ENCODE measurements around the gene KLHDC4.
"Not testable (repeated sequence)": the region's sequence is repeated elsewhere in the genome, so short reads cannot be mapped to it uniquely, and the experiment has no call there.

Gene KLHDC4

DNA sequence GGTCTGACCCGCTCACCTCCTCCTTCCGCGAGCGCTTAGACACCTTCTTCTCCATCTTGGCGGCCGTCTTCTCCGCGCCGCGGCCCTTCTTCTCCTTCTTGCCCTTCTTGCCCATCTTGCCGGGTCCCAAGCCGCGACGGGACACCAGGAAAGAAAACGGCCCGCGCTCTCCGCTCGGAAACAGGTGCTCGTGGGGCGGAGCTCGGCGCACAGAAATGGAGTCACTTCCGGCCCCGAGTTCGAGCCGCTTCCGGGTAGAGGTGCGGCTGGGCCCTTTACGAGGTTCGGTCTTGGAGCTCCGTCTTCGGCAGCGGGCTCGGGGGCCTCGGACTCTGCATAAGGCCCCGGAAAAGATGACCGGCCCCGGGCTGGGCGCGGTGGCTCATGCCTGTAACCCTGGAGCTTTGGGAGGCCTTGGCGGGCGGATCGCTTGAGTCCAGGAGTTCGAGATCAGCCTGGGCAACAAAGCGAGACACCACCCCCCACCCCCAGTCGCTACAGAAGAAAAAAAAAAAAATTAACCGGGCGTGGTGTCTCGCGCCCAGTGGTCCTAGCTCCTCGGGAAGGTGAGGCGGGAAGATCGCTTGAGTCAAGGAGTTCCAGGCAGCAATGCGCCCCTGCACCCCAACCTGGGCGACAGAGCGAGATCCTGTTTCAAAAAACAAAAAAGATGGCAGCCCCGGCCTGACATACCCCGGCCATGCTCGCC lies at the start of gene KLHDC4:
Gene KLHDC4, minus strand, starts transcription at position 211 of the 709 bp plus-strand sequence. Its CDS starts 96 bp downstream, at position 115.
- DNase-seq (ENCODE audit: low read depth in 3 of 3): peak; percentile 83 to 90 (median 86)

DNA sequence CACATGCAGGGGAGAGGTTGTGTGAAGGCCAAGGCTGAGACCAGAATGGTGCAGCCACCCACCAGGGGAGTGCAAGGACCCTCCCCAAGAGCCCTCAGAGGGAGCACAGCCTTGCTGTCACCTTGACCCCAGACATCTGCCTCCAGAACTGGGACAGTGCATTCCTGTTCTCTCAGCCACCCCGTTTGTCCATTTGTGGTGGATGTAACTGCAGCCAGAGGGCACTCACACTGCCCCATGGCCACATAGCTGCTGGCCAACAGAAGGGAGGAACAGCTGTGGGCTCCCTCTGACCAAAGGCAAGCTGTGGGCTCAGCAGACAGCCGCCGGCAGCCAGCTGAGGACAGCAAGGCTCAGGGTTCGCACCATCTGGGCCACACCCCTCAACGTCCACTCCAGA lies 49.8 kb upstream of the KLHDC4 start:
- DNase-seq (ENCODE audit: low read depth in 3 of 3): no peak

DNA sequence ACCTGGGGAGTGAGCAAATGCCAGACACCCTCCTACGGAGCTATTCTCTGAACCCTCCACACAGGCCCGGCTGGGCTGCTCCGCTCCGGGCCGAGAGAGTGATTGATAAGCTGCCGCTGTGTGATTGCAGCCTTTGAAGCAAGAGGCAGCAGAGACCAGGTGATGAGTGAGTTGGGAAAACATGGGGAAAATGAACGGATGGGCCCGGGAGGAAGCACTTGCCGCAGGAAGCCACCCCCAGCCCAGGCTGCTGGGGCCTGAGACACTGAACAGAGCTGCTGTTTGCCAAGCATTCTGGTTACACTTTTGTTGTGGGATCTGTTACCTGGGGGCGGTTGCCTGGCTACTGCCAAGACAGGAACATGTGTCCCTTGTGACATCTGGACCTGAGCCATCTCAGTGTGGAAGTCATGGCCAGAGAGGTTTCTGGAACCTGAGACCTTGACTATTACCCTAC lies 46.4 kb upstream of the KLHDC4 start:
- no peak for DNase-seq (ENCODE audit: low read depth in 3 of 3)

DNA sequence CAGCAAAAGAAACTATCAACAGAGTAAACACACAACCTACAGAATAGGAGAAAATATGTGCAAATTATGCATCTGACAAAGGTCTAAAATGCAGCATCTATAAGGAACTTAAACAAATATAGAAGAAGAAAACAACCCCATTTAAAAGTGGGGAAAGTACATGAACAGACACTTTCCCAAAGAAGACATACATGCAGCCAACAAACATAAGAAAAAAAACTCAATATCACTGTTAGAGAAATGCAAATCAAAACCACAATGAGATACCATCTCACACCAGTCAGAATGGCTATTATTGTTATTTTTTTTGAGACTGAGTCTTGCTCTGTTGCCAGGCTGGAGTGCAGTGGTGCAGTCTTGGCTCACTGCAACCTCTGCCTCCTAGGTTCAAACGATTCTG lies 45.7 kb upstream of the KLHDC4 start:
- DNase-seq (ENCODE audit: low read depth in 3 of 3): not testable (repeated sequence)

DNA sequence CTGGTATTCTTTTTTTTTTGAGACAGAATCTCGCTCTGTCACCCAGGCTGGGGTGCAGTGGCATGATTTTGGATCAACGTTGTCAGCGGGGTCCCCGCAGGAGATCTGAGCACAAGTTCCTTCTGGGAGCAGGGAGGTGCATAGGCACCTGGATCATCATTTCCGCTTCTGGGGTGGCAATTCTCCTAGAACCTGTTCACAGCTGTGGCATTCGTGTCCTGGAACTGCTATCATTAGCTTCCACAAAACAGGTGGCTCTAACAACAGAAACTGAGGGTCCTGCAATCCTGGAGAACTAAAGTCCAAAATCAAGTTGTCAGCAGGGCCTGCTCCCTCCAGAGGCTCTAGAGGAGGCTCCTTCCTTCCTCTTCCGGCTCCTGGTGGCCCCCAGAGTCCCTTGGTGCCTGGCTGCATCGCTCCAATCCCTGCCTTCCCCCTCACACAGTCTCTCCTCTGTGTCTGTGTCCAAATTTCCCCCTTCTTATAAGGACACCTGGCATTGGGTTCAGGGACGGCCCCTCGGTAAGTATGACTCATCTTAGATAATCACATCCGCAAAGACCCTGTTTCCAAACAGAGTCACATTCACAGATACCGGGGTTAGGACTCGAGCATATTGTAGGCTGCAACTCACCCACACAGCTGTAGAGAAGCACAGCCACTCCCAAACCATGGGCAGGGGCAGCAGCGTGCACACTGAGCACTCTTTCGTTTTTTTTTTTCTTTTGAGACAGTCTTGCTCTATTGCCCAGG lies 43.5 kb upstream of the KLHDC4 start:
- no peak for DNase-seq (ENCODE audit: low read depth in 3 of 3)

DNA sequence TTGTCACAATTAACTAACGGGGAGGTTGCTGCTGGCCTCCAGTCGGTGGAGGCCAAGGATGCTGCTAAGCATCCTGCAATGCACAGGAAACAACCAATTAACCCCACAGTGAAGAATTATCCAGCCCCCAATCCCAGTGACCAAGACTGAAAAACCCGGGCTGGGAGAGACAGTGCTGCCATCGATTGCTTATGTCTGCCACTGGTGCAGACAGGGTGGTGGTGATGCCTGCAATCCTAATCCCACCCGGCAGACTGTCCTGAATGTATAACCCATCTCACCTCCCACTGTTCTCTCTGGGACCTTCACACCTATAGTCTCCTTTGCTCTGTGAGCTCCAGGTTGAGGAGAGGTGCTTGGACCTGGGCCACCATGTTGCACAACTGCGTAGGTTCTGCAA lies 42.3 kb upstream of the KLHDC4 start:
- no peak for DNase-seq (ENCODE audit: low read depth in 3 of 3)

DNA sequence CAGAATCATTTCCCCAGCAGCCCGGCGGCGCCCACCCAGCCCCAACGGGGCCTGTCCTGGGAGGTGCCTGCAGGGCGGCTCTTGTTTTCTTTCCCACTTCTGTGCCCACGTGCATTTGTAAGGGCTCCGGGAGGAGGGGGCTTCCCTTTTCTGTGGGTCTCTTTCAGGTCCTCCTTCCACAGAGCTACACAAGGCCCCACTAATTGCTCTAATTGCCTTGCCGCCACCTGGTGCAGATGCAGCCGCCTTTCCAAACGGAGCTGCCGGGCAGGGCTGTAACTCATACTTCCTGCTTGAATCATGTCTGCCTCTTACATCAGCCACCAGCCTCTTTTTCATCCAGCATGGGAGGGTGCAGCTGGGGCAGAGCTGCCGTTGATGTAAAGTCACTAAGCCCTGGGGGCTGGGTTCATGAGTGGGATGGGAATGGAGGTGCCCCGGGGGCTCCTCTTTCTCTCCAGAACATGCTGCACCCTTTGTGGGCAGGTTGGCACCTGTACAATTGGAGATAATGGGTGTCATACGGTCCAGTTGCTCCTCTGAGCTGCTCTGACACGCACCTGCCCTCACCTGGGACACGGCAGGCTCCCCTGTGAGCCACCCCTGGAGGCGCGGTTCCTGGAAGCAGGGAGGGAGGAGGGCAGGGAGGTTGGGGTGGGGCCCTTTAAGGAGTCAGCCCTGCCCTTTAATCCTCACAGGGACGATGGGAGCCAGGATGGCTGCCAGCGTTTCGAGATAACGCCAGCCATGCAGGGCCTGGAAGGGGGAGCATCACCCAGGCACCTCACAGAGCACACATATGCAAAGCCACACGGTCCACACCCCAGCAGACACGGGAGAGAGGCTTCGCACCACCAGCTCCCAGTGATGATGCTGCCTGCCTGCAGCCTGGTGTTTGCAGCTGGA lies 41.1 kb upstream of the KLHDC4 start:
- DNase-seq (ENCODE audit: low read depth in 3 of 3): peak in 1 of 3 experiments; percentile 52

DNA sequence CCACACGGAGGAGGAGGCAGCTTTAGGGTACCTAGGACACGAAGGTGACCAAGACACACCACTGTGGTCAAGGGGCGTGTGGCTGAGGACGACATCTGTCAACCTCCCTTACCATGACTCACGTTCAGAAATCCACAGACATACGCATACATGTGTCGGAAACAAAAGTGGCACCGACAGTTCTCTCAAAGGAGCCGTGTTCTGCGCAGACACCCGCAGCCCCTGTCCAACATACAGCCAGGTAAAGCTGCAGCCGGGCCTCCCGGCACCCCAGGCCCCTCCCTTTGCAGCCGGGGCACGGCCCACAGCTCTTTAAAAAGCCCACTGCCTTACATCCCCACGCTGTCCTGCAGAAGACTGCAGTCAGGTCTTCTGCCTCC lies 40.5 kb upstream of the KLHDC4 start:
- no peak for DNase-seq (ENCODE audit: low read depth in 3 of 3)

DNA sequence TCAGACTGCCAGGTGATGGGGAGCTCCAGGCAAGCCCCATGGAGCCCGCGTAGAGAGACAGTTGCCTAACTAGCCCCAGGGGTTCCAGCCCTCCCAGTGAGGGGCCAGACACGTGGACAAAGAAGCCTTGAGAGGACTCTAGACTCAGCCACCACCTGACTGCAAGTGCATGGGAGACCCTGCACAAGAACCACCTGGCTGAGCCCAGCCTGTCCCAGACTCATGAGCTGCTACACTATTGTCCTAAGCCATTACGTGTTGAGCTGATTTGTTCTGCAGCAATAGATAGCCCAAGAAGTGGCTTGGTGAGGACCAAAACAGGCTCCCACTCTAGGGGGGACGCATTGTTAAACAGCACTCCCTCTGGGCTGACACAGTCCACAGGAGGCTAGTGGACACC lies 37.6 kb upstream of the KLHDC4 start:
- DNase-seq (ENCODE audit: low read depth in 3 of 3): no peak

DNA sequence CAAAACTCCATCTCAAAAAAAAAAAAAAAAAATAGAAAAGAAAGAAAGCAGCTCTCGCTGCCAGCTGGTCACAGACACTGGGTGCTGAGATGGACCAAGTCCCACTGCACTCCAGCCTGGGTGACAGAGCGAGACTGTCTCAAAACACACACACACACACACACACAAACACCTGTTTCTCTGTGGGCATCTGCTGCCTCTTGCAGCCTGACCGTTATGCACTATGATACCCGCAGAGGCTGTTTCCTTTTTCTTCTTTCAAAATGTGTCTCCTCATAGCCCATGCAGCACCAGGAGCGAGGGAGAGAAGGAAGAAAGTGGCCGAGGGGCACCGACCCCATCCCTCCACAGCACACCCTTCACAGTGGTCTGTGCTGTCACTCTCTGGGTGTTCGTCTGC lies 36.9 kb upstream of the KLHDC4 start:
- DNase-seq (ENCODE audit: low read depth in 3 of 3): no peak

DNA sequence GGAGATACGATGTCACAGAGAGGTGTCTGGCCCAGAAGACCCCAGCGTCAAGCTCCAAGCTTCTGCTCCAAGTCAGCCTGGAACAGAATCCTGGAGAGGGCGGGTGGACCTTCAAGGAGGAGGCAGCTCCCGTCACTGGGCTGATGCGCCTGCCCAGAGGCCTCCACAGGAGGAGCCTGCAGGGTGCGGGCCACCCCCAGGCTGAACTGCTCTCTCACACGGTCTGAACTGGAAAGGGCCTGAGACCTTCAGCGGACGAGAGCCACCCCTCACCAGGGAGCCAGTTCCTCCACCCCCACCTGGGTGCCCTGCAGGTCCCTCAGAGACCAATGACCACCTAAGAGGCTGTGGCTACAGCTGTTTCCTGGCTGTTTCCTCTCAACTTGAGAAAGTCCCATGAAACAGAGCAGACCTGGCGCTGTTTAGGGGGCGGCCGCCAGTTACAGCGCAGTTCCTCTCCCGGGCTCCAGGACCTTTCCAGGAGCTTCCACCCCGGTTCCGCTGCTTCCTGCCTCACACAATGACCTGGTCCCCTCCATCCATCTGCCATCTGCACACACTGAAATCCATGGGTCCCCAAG lies 36.0 kb upstream of the KLHDC4 start:
- DNase-seq (ENCODE audit: low read depth in 3 of 3): no peak

DNA sequence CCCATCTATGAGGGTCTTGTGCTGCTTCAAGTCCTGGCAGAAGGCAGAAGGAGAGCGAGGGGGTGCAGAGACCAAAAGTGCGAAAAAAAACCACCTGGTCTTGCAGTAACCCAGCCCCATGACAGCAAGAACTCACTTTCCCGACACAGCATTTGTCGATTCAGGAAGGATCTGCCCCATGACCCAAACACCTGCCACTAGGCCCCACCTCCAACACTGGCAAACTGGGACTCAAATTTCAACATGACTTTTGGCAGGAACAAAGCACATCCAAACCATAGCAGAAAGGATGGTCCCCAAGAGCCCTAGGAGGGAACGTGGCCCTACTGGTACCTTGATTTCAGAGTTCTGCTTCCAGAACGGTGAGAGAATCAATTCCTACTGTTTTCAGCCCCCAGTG lies 34.7 kb upstream of the KLHDC4 start:
- no peak for DNase-seq (ENCODE audit: low read depth in 3 of 3)

DNA sequence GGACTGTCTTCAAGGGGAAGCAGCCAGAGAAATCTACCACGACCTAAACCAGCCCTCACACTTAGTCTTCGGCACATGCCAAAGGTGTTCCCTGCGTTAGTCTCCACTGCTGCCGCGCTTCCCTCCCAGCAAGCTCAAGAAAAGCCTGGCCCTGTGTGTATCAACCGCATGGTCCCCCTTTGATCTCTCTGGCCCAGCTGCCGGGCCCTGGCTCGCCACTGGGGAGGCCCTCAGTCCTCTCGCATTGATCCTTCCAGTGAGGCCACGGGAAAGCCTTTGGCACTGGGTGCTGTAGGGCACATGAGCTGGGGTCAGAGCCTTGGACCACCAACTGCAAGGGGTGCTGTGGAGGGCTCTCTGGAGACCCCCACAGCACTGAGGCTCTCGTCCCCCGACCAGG lies 29.6 kb upstream of the KLHDC4 start:
- no peak for DNase-seq (ENCODE audit: low read depth in 3 of 3)

DNA sequence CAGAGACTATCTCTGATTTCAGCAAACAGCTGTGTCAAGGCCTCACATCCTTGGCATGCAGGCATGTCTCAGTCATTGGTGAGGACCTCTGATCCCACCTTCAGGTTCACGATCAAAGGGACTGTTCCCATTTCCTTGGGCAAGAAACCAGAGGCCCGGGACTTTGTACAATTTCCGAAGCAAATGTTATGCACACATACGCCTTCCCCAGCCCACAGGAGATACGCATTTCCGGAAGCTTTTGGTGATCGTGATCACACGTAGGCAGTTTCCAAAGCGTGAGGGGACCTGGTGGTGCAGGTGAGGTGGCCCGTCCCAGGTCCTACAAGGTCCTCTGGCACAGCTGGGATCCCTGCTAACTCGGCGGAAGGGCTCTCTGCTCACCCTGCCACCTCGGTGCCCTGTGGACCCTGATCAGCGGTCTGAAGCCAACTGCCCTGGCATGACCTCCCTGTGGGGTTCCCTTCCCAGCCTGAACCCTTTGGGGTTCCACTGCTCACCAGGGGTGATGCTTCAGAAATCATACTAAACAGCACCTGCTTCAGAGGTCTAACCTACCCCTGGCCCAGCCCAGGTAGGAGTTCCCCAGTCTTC lies 28.8 kb upstream of the KLHDC4 start:
- no peak for DNase-seq (ENCODE audit: low read depth in 3 of 3)

DNA sequence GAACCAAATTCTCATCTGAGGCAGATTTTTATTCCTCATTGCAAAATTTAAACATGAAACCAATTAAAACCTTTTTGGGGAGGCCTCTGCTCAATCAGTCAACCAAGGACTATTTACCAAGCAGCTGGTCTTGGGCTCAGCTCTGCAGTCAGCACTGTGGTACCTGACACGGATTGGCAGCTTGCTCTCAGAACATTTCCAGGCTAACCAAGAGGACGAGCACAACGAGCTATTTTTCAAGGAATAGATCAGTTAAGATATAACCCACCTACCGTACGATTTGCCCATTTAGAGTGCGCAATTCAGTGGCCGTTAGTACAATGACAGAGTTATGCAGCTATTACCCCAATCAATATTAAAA lies 26.4 kb upstream of the KLHDC4 start:
- DNase-seq (ENCODE audit: low read depth in 3 of 3): no peak

DNA sequence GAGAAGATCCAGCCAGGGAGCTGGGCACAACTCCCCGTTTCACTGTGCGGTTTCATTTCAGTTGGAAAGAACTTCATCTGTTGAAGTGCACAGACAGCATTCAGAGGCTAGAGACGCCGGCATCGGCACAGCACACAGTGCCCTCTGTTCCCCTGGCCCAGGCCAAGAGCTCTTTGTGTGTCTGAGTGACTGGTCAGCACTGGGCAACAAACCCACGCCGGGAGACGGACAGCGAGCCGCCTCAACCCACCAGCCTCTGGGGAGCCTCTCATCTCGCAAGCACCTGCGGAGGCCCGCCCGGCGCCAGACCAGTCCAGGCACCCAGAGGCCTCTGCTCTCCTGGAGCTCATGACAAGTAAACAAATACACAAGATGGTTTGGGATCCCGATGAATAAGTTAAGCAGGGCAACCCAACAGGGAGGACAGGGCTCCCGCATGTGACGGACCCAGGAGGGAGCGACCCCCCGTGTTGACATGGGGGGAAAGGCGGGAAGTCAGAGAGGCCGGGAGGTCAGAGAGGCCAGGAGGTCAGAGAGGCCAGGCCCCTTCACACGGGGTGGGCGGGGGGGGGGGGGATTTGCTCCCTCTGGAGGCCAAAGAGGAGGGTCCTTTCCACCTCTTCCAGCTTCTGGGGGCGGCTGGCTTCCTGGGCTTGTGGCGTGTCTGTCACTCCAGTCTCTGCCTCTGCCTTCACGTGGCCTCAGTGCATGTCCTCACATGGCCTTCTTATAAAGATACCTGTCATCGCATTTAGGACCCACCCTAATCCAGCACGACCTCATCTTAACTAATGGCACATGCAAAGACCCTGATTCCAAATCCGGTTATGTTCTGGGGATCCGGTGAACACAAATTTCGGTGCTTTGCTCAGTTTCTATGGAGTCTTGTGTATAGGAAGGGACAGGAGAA lies 25.8 kb upstream of the KLHDC4 start:
- DNase-seq (ENCODE audit: low read depth in 3 of 3): no peak

DNA sequence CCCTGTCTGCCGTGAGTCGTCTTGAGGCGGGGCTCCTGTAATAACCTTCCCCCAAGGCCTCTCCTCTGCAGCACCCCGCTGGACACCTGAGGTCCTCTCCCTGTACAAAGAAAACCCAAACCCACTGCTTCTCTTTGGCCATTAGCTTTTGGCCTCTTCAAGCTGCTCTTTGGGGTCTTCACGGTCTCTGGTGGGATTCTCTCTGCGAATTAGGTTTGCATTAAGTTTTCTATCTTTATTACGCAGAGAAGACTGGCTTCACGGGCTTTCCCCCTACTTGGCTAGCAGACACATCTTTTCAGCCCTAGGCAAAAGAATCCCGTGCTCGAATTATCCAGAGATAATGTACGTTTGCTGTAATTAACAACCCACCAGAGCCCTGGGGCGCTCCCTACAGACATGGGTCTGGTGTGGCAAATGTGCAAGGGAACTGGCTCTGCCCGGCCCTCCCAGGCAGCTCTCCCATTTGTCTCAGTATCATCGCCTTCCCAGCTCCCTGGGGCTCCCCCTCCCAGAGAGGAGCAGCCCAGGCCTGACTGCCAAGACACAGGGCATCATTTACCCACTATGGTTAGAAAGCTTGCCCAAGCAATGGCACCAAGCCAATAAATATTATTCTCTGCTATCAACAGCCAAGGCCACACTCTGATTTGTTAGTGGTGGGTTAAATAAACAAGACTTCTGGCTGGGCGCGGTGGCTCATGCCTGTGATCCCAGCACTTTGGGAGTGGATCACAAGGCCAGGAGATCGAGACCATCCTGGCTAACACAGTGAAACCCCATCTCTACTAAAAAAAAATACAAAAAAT lies 24.7 kb upstream of the KLHDC4 start:
- DNase-seq (ENCODE audit: low read depth in 3 of 3): no peak

DNA sequence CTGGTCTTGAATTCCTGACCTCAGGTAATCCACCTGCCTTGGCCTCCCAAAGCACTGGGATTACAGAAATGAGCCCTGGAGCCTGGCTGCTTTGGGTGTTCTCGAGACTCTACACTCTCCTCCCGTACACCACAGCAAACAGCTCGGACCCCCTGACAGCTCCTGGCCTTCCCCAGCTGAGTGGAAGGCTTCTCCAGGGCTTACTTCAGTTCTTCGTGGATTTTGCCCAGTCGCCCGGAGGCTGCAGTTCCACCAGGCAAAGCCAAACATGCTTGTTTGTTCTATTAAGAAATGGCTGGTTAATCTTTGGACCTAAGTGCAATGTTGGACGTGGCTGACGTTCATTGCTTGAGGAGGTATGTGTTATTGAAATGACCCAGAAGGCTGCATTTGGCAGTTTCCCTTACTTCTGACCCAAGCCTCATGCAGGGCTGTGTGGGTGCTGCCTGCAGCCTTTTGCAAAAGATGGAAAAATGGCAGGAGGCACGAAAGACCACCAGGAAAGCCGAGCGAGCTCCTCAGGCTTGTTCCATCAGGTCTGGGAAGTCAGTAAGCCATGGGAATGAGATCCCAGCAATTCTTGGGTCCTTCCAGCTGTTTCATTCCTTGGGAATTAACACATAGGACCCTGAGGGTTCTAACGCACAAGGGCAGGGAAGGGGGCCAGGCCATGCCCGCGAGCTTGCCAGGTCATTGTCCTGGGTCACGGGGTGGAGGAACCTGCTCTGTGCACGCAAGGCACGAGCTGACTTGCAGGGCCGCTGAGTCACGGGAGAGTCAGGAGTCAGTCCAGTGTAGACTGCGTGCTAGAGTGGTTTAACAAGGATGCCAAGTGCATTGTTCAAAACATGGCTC lies 23.9 kb upstream of the KLHDC4 start:
- DNase-seq (ENCODE audit: low read depth in 3 of 3): no peak
